VCaP (cell line): Measurements from ENCODE around the gene MS4A15.

Experiments used
- H3K27ac ChIP-seq: fragments of 450-650 bp; 2 replicates; pipeline ENCODE4 v1.5.1; 2017
- CTCF ChIP-seq: fragments of 450-650 bp; conservative IDR thresholded peaks from 2 replicates; pipeline ENCODE4 v1.5.1; 2017; ENCODE audit warnings: mild to moderate bottlenecking, moderate library complexity

Gene MS4A15

DNA sequence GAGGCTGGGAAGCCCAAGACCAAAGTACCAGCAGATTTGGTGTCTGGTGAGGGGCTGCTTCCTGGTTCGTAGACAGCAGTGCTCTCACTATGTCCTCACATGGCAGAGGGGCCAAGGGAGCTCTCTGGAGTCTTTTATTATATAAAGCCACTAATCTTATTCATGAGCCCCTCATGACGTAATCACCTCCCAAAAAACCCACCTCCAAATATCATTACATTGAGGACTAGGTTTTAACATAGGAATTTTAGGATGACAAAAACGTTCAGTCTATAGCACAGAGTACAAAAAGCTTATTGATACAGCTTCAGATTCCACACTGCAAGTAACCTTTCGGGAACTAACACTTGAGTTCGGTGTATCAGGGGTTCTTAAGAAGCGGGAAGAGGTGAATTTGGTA, 36.2 kb upstream of the MS4A15 start:
- H3K27ac ChIP-seq, result no peak overlapping the region

GRCh38 chr11:60724420-60724819, 32.2 kb upstream of the MS4A15 start, which contains the start of gene MS4A18:
Gene MS4A18 (plus strand): TSS chr11:60724720.
- TF ChIP-seq CTCF, result no peak
- no peak within 1 kb of the TSS for H3K27ac ChIP-seq

More for the DNA sequence above, 36.2 kb upstream of the MS4A15 start:
- no peak for TF ChIP-seq CTCF

DNA sequence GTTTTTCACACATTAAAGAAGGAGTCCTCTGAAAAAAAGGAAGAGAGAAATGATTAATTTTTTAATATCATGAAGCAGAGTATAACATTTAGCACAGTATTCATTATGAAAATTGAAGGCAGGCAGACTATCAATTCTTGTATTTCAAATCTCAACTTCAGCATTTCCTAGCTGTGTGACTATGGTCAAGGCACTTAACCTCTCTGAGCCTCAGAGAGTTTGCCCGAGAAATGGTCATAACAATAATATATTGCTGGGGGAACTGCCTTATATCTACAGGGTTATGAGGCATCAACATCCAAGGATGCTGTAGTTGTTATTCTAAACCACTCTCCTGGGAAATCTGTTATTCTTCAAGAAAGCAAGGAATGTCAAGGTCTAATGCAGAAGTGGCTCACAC, 31.1 kb upstream of the MS4A15 start:
- TF ChIP-seq CTCF, result no peak
- H3K27ac ChIP-seq, result no peak overlapping the region

GRCh38 chr11:60731586-60731985, 25.1 kb upstream of the MS4A15 start:
- TF ChIP-seq CTCF, result no peak
- H3K27ac ChIP-seq, result no peak overlapping the region

- TF ChIP-seq CTCF, result no peak
- H3K27ac ChIP-seq, result no peak overlapping the region
Measured at GRCh38 chr11:60734279-60734678, 22.4 kb upstream of the MS4A15 start.

DNA sequence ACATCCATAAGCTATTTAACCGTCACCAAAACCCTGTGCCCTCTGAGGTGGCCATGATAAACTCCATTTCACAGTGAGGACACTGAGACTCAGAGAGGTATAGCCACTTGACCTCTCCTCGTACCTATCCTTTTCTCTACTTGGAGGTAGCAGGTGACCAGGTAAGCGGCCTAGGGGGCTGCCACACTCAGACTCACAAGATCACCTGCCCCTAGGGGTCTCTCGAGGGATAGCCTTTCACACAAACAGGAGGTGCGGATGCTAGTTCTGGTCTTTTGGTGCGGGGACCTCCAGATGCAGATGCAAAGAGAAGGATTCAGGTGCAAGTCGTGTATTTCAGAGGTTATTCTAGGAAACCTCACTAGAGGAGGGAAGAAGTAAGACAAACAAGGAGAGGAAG, 17.6 kb upstream of the MS4A15 start:
- no peak overlapping the region for H3K27ac ChIP-seq
- no peak for TF ChIP-seq CTCF

DNA sequence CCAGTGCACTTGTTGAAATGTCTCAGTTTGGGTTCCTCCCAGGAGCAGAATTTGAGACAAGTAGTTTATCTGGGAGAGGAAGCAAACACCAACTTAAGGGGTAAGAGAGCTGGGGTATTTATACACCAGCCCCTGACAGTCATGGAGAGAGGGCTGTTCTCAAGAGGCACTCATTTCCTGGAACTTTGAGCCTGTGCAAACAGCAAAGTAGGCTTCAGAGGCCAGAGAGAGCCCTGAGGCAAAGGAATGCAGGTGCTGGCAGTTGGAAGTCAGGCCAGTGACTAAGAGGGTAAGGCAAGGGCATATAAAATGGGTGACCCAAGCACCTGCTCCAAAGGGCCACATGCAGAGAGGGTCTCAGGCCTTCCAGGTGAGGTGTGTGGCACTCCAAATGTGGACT, 16.1 kb upstream of the MS4A15 start:
- no peak overlapping the region for H3K27ac ChIP-seq
- no peak for TF ChIP-seq CTCF

DNA sequence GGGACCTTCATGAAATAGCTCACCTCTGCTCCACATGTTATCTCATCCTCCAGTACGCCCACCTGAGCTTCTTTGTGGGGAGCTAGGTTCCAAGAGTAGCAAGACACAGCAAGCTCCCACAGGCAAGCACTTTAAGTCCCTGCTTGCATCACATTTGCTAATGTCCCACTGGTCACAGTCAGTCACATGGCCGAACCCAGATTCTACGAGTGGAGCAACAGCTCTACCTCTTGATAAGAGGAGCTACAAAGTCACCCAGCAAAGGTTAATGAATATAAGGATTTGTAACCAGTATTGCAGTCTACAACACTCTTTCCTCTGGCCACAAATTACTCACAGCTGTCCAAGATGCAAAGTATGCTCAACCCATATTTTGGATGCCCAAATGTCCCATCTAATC, 15.2 kb upstream of the MS4A15 start:
- no peak overlapping the region for H3K27ac ChIP-seq
- TF ChIP-seq CTCF, result no peak
